Trophoblast cell (in vitro differentiated cells and primary cell): ENCODE data around the gene STARD13.

Source experiments
- DNase-seq, 2 donors: peaks; one replicate each; pipeline ENCODE4 v3.0.0-alpha.2; 2016
- H2AFZ ChIP-seq: 2 replicates; pipeline ENCODE4 v1.6.1; 2013; ENCODE audit warnings: low read length, moderate library complexity, mild to moderate bottlenecking; ENCODE audit not compliant: insufficient read depth, poor library complexity
- H2AK5ac ChIP-seq: 2 replicates; pipeline ENCODE4 v1.6.1; 2013; ENCODE audit warnings: mild to moderate bottlenecking, low read length
- H2BK120ac ChIP-seq: 2 replicates; pipeline ENCODE4 v1.6.1; 2013; ENCODE audit warnings: low read length, mild to moderate bottlenecking, moderate library complexity; ENCODE audit not compliant: insufficient read depth, poor library complexity
- H2BK12ac ChIP-seq: 2 replicates; pipeline ENCODE4 v1.6.1; 2013; ENCODE audit warnings: mild to moderate bottlenecking, low read length, moderate library complexity
- H2BK5ac ChIP-seq: 2 replicates; pipeline ENCODE4 v1.6.1; 2013; ENCODE audit warnings: low read length, low read depth, moderate library complexity, mild to moderate bottlenecking; ENCODE audit not compliant: poor library complexity
- H3K14ac ChIP-seq: 2 replicates; pipeline ENCODE4 v1.6.1; 2013; ENCODE audit warnings: mild to moderate bottlenecking, low read length
- H3K18ac ChIP-seq: 2 replicates; pipeline ENCODE4 v1.6.1; 2013; ENCODE audit warnings: mild to moderate bottlenecking, low read length
- H3K23ac ChIP-seq: 2 replicates; pipeline ENCODE4 v1.6.1; 2013; ENCODE audit warnings: low read length
- H3K27ac ChIP-seq: 2 replicates; pipeline ENCODE4 v1.5.1; 2013; ENCODE audit warnings: low read depth, mild to moderate bottlenecking, inconsistent platforms, low read length, moderate library complexity
- H3K27me3 ChIP-seq: 2 replicates; pipeline ENCODE4 v1.6.1; 2013; ENCODE audit warnings: inconsistent platforms, mild to moderate bottlenecking, low read length, moderate library complexity; ENCODE audit not compliant: insufficient read depth
- H3K36me3 ChIP-seq, 2 experiments: 1 replicate in 1 of 2; 2 replicates in 1 of 2; pipeline ENCODE4 v1.6.1; 2013; ENCODE audit warnings: low read length in 2 of 2, mild to moderate bottlenecking in 2 of 2, moderate library complexity in 1 of 2; ENCODE audit not compliant: insufficient read depth in 2 of 2, control insufficient read depth in 1 of 2
- H3K4ac ChIP-seq: 2 replicates; pipeline ENCODE4 v1.6.1; 2013; ENCODE audit warnings: low read depth, mild to moderate bottlenecking, low read length, moderate library complexity
- H3K4me1 ChIP-seq, 2 experiments: 1 replicate in 1 of 2; 2 replicates in 1 of 2; pipeline ENCODE4 v1.6.1; 2013; ENCODE audit warnings: low read length in 2 of 2, mild to moderate bottlenecking in 2 of 2, moderate library complexity in 1 of 2; ENCODE audit not compliant: insufficient read depth in 2 of 2, control insufficient read depth in 1 of 2
- H3K4me2 ChIP-seq: 2 replicates; pipeline ENCODE4 v1.6.1; 2013; ENCODE audit warnings: inconsistent platforms, mild to moderate bottlenecking, low read length, moderate library complexity
- H3K4me3 ChIP-seq: 2 replicates; pipeline ENCODE4 v1.5.1; 2013; ENCODE audit warnings: mild to moderate bottlenecking, low read depth, low read length, inconsistent platforms
- H3K79me1 ChIP-seq: one replicate; pipeline ENCODE4 v1.6.1; 2013; ENCODE audit warnings: low read length
- H3K79me2 ChIP-seq: 2 replicates; pipeline ENCODE4 v1.6.1; 2013; ENCODE audit warnings: low read length, mild to moderate bottlenecking; ENCODE audit not compliant: control insufficient read depth, insufficient read depth, poor library complexity
- H3K9ac ChIP-seq: 2 replicates; pipeline ENCODE4 v1.6.1; 2013; ENCODE audit warnings: mild to moderate bottlenecking, low read length
- H3K9me3 ChIP-seq: 2 replicates; pipeline ENCODE4 v1.6.1; 2013; ENCODE audit warnings: low read depth, mild to moderate bottlenecking, control low read depth, inconsistent platforms, low read length; ENCODE audit not compliant: insufficient read depth
- H4K12ac ChIP-seq: 2 replicates; pipeline ENCODE4 v1.6.1; 2013; ENCODE audit warnings: low read depth, mild to moderate bottlenecking, low read length, moderate library complexity
- H4K8ac ChIP-seq: 2 replicates; pipeline ENCODE4 v1.6.1; 2013; ENCODE audit warnings: low read depth, mild to moderate bottlenecking, low read length, moderate library complexity
- H4K91ac ChIP-seq: one replicate; pipeline ENCODE4 v1.6.1; 2013; ENCODE audit warnings: low read depth, mild to moderate bottlenecking, low read length, moderate library complexity
- WGBS: extraction: QIAGEN DNeasy Blood & Tissue Kit; methylation state at CpG from one replicate; pipeline ENCODE4 v1.1.7; 2013; ENCODE audit warnings: missing lambda C conversion rate; ENCODE audit not compliant: insufficient read length, insufficient coverage; ENCODE audit errors: extremely low coverage; 5-methylcytosine and 5-hydroxymethylcytosine counted together

STARD13 gene

GRCh38 chr13:33186861-33187291, 98.7 kb downstream of the STARD13 start:
- Histone ChIP-seq H3K9ac (no peak overlapping the region), H2AFZ (no peak overlapping the region), H2BK12ac (no peak overlapping the region), H3K4me2 (no peak overlapping the region), H3K23ac (no peak overlapping the region), H3K27ac (peak overlapping the region; percentile 35), H3K27me3 (no peaks in the 10 kb centered on the region), H4K12ac (no peak overlapping the region), H4K8ac (no peak overlapping the region), H2BK5ac (no peak overlapping the region), H3K36me3 (peaks cover 0 to 2% of the 10 kb centered on the region in 2 experiments), H3K79me1 (peaks cover 2% of the 10 kb centered on the region), H3K4me1 (peaks cover 4 to 15% of the 10 kb centered on the region in 2 experiments), H4K91ac (no peak overlapping the region), H3K79me2 (no peaks in the 10 kb centered on the region), H3K14ac (no peak overlapping the region), H2BK120ac (no peak overlapping the region), H3K4me3 (no peak overlapping the region), H3K9me3 (no peaks in the 10 kb centered on the region), H3K18ac (no peak overlapping the region), H3K4ac (no peak overlapping the region), H2AK5ac (no peak overlapping the region)
- WGBS = no CpG with 5 or more reads among the region's 8 CpGs
- peak in 1 of 2 donors; percentile 60 for DNase-seq

GRCh38 chr13:33185853-33186252, 99.7 kb downstream of the STARD13 start:
- H3K79me2 ChIP-seq = no peaks in the 10 kb centered on the region
- WGBS = no CpG with 5 or more reads among the region's 6 CpGs
- no peak for DNase-seq

GRCh38 chr13:33184530-33184929, 101.0 kb downstream of the STARD13 start:
- DNase-seq = no peak
- Histone ChIP-seq H3K79me2 (no peaks in the 10 kb centered on the region), H3K9me3 (no peaks in the 10 kb centered on the region), H3K27me3 (no peaks in the 10 kb centered on the region), H3K23ac (no peak overlapping the region), H4K8ac (no peak overlapping the region), H2AFZ (no peak overlapping the region), H4K12ac (no peak overlapping the region), H3K4ac (no peak overlapping the region), H2BK12ac (no peak overlapping the region), H3K14ac (no peak overlapping the region), H3K18ac (no peak overlapping the region), H4K91ac (no peak overlapping the region), H3K4me2 (no peak overlapping the region), H2BK120ac (no peak overlapping the region), H3K4me1 (peaks cover 4 to 15% of the 10 kb centered on the region in 2 experiments), H3K36me3 (peaks cover 0 to 5% of the 10 kb centered on the region in 2 experiments), H2AK5ac (no peak overlapping the region), H3K27ac (no peak overlapping the region), H2BK5ac (no peak overlapping the region), H3K9ac (no peak overlapping the region), H3K4me3 (no peak overlapping the region), H3K79me1 (peaks cover 2% of the 10 kb centered on the region)
- WGBS = no CpG with 5 or more reads among the region's 2 CpGs

More at GRCh38 chr13:33185853-33186252, 99.7 kb downstream of the STARD13 start:
- H2AFZ ChIP-seq = no peak overlapping the region
- peak overlapping the region; percentile 38 for H2BK5ac ChIP-seq
- no peak overlapping the region for H2AK5ac ChIP-seq
- H3K4ac ChIP-seq = no peak overlapping the region
- no peak overlapping the region for H3K4me2 ChIP-seq
- H4K8ac ChIP-seq = no peak overlapping the region
- no peak overlapping the region for H3K27ac ChIP-seq
- H3K36me3 ChIP-seq = peaks cover 0 to 2% of the 10 kb centered on the region in 2 experiments
- peaks cover 2% of the 10 kb centered on the region for H3K79me1 ChIP-seq
- no peak overlapping the region for H4K91ac ChIP-seq
- H3K4me3 ChIP-seq = no peak overlapping the region
- H2BK12ac ChIP-seq = no peak overlapping the region
- H3K27me3 ChIP-seq = no peaks in the 10 kb centered on the region
- peak overlapping the region; percentile 14 for H3K14ac ChIP-seq
- no peaks in the 10 kb centered on the region for H3K9me3 ChIP-seq
- H4K12ac ChIP-seq = no peak overlapping the region
- H3K4me1 ChIP-seq = peaks cover 4 to 15% of the 10 kb centered on the region in 2 experiments
- H3K9ac ChIP-seq = no peak overlapping the region
- no peak overlapping the region for H2BK120ac ChIP-seq
- no peak overlapping the region for H3K23ac ChIP-seq
- H3K18ac ChIP-seq = peak overlapping the region; percentile 18

GRCh38 chr13:33184112-33184490, 101.5 kb downstream of the STARD13 start:
- no peak overlapping the region for H3K4ac ChIP-seq
- DNase-seq = no peak
- no peak overlapping the region for H3K4me3 ChIP-seq
- H3K4me2 ChIP-seq = no peak overlapping the region
- no peak overlapping the region for H2AK5ac ChIP-seq
- no peak overlapping the region for H2BK12ac ChIP-seq
- H3K9ac ChIP-seq = no peak overlapping the region
- H4K12ac ChIP-seq = no peak overlapping the region
- H2BK5ac ChIP-seq = no peak overlapping the region
- H3K23ac ChIP-seq = no peak overlapping the region
- no peak overlapping the region for H4K91ac ChIP-seq
- H3K36me3 ChIP-seq = peaks cover 0 to 5% of the 10 kb centered on the region in 2 experiments
- peaks cover 4 to 15% of the 10 kb centered on the region in 2 experiments for H3K4me1 ChIP-seq
- H3K27me3 ChIP-seq = no peaks in the 10 kb centered on the region
- WGBS = no CpG with 5 or more reads among the region's 2 CpGs
- no peaks in the 10 kb centered on the region for H3K9me3 ChIP-seq
- no peaks in the 10 kb centered on the region for H3K79me2 ChIP-seq
- no peak overlapping the region for H3K27ac ChIP-seq
- no peak overlapping the region for H4K8ac ChIP-seq
- no peak overlapping the region for H3K14ac ChIP-seq
- no peak overlapping the region for H2BK120ac ChIP-seq
- peaks cover 2% of the 10 kb centered on the region for H3K79me1 ChIP-seq
- H3K18ac ChIP-seq = no peak overlapping the region
- no peak overlapping the region for H2AFZ ChIP-seq
